Measurements from ENCODE around the gene SENP3. TPM values are rescaled to one million over a fixed set of nuclear protein-coding genes. Genes with fewer than 3 reads are reported as not detected.

The SENP3 gene
- total RNA-seq, 1 donor from 2014 or later = 57.6 TPM

DNA sequence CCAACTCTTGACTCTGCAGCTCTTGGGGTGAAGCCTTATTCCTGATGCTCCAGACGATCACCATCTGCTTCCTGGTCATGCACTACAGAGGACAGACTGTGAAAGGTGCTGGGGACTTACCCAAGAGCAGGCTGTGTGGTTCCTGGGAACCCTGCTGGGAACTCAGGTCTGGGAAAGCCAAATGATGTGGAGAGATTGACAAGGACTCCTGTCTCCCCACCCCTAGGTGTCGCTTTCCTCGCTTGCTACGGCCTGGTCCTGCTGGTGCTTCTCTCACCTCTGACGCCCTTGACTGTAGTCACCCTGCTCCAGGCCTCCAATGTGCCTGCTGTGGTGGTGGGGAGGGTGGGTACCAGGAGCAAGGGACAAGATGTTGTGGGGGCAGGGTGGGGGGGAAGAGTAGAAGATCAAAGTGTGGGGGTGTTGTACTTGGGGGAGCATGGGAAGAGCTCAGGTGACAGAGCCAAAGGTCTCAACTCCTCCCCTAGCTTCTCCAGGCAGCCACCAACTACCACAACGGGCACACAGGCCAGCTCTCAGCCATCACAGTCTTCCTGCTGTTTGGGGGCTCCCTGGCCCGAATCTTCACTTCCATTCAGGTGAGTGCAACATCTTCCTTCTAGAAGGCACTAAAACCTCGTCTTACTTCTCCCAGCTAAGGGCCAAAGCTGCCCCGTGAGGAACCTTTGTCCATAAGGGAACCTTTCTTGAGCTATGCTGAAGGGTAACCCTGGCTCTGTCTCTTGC lies 25.1 kb downstream of the SENP3 start:
- ATAC-seq = no peak
- Histone ChIP-seq H3K36me3 (peaks cover 24% of the 10 kb centered on the region), H3K4me1 (peaks cover 26% of the 10 kb centered on the region)

DNA sequence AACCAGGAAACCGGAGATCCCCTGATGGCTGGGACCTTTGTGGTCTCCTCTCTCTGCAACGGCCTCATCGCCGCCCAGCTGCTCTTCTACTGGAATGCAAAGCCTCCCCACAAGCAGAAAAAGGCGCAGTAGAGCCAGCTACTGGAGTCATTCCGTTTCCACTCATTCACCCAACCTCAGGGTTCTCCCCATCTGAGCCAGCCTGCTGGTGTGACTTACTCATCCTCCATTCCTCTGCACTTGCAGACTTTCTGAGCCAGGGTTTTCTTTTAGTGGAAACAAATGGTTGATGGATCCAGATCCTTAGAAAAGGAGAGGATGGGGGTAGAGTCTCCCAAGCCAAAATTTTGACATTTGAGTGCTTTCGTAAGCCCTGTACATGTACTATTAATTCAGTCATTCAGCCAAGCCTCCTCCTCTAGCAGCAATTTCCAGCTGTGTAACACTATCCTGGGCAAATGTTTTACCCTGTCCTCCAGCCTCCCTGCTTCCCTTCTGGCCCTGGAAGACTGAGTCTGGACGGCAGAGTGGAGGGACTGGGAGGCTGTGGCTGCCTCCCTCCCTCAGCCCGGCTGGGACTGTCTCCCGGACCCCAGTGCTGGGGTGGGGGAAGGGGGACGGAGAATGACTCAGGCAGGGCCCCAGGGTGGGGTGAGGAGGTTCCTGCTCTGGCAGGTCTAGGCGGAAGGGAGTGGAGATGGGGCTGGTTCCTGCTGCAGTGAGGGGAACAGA lies 25.9 kb downstream of the SENP3 start:
- no peak for ATAC-seq
- Histone ChIP-seq H3K36me3 (peaks cover 31% of the 10 kb centered on the region), H3K4me3 (no peak overlapping the region), H3K27me3 (no peaks in the 10 kb centered on the region), H3K4me1 (peaks cover 25% of the 10 kb centered on the region), H3K9me3 (no peaks in the 10 kb centered on the region), H3K27ac (no peak overlapping the region)
- DNase-seq = no peak
- TF ChIP-seq, protein P1, sequence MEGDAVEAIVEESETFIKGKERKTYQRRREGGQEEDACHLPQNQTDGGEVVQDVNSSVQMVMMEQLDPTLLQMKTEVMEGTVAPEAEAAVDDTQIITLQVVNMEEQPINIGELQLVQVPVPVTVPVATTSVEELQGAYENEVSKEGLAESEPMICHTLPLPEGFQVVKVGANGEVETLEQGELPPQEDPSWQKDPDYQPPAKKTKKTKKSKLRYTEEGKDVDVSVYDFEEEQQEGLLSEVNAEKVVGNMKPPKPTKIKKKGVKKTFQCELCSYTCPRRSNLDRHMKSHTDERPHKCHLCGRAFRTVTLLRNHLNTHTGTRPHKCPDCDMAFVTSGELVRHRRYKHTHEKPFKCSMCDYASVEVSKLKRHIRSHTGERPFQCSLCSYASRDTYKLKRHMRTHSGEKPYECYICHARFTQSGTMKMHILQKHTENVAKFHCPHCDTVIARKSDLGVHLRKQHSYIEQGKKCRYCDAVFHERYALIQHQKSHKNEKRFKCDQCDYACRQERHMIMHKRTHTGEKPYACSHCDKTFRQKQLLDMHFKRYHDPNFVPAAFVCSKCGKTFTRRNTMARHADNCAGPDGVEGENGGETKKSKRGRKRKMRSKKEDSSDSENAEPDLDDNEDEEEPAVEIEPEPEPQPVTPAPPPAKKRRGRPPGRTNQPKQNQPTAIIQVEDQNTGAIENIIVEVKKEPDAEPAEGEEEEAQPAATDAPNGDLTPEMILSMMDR (IDR thresholded peaks at IDR 0.05) = no peak
- intact Hi-C loops (cut with DNase I) = no loop called here

More for the DNA sequence above, 25.1 kb downstream of the SENP3 start:
- Histone ChIP-seq H3K4me3 (no peak overlapping the region), H3K27ac (no peak overlapping the region), H3K9me3 (no peaks in the 10 kb centered on the region), H3K27me3 (no peaks in the 10 kb centered on the region)
- TF ChIP-seq, protein P1 (IDR thresholded peaks at IDR 0.05) = no peak
- intact Hi-C loops (cut with DNase I) = no loop called here
- DNase-seq = no peak

DNA sequence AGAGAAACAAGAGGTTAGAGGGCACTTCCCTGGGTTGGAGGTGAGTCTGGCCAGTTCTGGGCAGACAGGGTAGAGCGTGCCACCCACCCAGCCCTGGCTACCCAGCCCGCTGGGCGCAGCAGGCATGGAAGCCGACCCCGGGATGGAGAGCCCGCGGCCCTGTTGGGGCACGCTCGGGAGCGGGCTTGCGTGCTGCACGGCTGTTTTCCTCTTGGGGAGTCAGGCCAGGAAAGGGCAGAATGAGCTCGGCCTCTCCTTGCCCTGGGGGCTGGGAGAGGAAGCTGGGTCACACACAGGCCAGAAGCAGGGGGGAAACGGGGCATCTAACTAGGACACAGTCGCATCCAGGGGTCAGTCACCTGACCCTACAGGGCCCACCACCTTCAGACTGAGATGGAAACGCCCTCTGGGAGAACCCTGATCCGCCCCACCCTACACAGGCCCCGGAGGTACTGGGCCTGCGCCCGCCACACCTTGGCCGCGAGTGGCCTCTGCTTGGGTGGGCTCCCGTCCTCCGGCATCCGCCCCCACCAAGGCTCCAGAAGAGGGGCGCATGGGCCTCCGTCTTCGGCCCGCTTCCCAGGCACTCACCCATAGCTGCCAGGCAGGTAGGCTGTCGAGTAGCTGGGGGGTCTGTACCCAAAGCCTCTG lies 27.0 kb downstream of the SENP3 start:
- no peak for DNase-seq
- peak overlapping the region; percentile 28 for H3K4me3 ChIP-seq
- peaks cover 42% of the 10 kb centered on the region for H3K36me3 ChIP-seq

DNA sequence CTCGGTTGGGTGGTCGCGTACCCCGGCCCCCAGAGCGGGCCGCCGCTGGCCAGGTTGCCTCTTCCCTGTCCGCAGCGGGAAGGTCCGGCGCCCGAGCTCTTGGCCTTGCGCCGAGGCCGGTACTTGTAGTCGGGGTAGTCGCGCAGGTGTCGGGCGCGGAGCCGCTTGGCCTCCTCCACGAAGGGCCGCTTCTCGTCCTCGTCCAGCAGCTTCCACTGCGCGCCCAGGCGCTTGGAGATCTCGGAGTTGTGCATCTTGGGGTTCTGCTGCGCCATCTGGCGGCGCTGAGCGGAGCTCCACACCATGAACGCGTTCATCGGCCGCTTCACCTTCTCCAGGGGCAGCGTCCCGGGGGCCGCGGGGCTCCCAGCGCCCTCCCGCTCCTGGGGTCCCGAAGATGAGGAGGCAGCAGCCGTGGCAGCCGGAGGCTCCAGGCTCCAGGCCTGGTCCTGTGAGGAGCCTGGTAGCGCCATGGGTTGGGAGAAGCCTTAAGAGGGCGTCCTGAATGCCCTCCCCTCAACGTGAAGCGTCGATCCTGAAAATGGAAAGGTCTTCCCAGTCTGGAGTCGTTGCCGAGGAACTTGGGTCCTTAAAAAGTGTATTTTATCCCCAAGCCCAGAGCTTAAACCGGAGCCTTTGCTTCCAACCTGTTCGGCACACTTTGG lies 27.6 kb downstream of the SENP3 start:
- peak overlapping the region; percentile 28 for H3K4me3 ChIP-seq
- ATAC-seq = peak; percentile 89
- H3K36me3 ChIP-seq = peaks cover 49% of the 10 kb centered on the region
- H3K27ac ChIP-seq = no peak overlapping the region
- no peaks in the 10 kb centered on the region for H3K27me3 ChIP-seq
- H3K4me1 ChIP-seq = peaks cover 16% of the 10 kb centered on the region
- peak; percentile 90 for DNase-seq
- H3K9me3 ChIP-seq = no peaks in the 10 kb centered on the region
- intact Hi-C loops (cut with DNase I) = no loop called here
- TF ChIP-seq, protein P1 (IDR thresholded peaks at IDR 0.05) = peak; percentile 89

More for the DNA sequence above, 27.0 kb downstream of the SENP3 start:
- Histone ChIP-seq H3K27me3 (no peaks in the 10 kb centered on the region), H3K27ac (no peak overlapping the region), H3K9me3 (no peaks in the 10 kb centered on the region), H3K4me1 (peaks cover 17% of the 10 kb centered on the region)
- intact Hi-C loops (cut with DNase I) = no loop called here
- TF ChIP-seq, protein P1 (IDR thresholded peaks at IDR 0.05) = no peak
- no peak for ATAC-seq

DNA sequence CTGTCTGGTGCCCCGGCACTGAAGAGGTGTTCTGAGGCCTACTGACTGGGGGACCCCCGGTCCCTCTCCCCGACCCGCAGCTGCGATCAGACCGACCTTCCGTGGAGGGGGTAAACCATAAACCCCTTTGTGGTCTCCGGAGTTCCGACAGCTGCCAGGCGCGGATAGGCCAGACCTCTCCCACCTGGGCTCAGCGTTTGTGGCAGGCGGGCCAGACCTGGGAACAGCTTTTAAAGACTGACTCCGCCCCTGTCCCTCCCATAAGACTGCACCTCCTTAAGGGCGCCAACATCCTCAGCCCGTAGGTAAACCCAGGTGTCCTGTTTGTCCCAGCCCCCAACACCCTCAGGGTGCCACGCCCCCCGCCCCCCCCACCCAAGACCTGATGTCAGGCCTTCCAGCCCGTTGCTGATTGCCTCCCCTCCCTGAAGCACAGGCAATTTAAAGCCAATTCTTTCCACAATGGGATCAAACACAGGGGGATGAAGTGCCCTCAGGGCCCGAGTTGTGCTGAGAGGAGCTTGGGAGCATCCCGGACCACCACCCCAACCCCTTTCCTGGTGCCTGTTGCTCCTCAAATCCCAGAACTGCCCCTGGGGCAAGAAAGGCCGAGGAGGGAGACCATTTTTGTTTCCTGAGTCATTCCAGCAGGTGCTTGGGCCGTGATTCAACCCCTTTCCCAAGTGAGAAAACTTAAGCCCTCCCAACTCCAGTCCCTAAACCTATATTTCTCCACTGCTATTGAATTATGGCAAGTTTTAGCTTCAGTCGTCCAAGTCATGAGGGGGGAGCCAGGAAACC lies 28.4 kb downstream of the SENP3 start, which contains the start of gene SOX15:
Gene SOX15, minus strand, starts transcription at position 204 of the 801 bp plus-strand sequence. CDS start 418 bp downstream, outside the sequence.
- intact Hi-C loops (cut with DNase I) = no loop called here

More for the DNA sequence above, 28.4 kb downstream of the SENP3 start, which contains the start of gene SOX15:
- Histone ChIP-seq H3K36me3 (peaks cover 56% of the 10 kb centered on the region), H3K9me3 (no peaks in the 10 kb centered on the region), H3K4me1 (peaks cover 9% of the 10 kb centered on the region), H3K4me3 (peak within 1 kb of the TSS; percentile 28), H3K27me3 (no peaks in the 10 kb centered on the region), H3K27ac (no peak within 1 kb of the TSS)
- TF ChIP-seq, protein P1 (IDR thresholded peaks at IDR 0.05) = no peak
- no peak for DNase-seq
- no peak for ATAC-seq
